ENCODE results near the gene NTRK3. TPM values are rescaled to one million over a fixed set of nuclear protein-coding genes. Genes with fewer than 3 reads are reported as not detected.

The NTRK3 gene
- total RNA-seq, 2 experiments from 2014 or later = not detected

GRCh38 chr15:88233921-88234320, 22.6 kb downstream of the NTRK3 start:
- H3K27me3 Mint-ChIP-seq = peaks cover 4% of the 10 kb centered on the region
- DNase-seq = no peak
- no peak overlapping the region for H3K4me3 Mint-ChIP-seq
- H3K9me3 Mint-ChIP-seq = no peaks in the 10 kb centered on the region
- no peaks in the 10 kb centered on the region for H3K36me3 Mint-ChIP-seq (ENCODE audit: low read depth)
- no peaks in the 10 kb centered on the region for H3K4me1 Mint-ChIP-seq
- H3K27ac Mint-ChIP-seq = no peak overlapping the region
- POLR2A ChIA-PET = no interaction called here
- CTCF ChIA-PET = no interaction called here

- Mint-ChIP-seq H3K9me3 (no peaks in the 10 kb centered on the region), H3K36me3 (ENCODE audit: low read depth) (no peaks in the 10 kb centered on the region), H3K4me3 (no peak overlapping the region), H3K27me3 (peaks cover 4% of the 10 kb centered on the region), H3K4me1 (no peaks in the 10 kb centered on the region), H3K27ac (no peak overlapping the region)
- no peak for DNase-seq
- CTCF ChIA-PET = no interaction called here
- POLR2A ChIA-PET = no interaction called here
Measured at GRCh38 chr15:88232771-88233201, 23.8 kb downstream of the NTRK3 start.

- DNase-seq = no peak
- no peaks in the 10 kb centered on the region for H3K4me1 Mint-ChIP-seq
- H3K27ac Mint-ChIP-seq = no peak overlapping the region
- no peak overlapping the region for H3K4me3 Mint-ChIP-seq
- ChIA-PET POLR2A (no interaction called here), CTCF (no interaction called here)
- H3K9me3 Mint-ChIP-seq = no peaks in the 10 kb centered on the region
- peaks cover 4% of the 10 kb centered on the region for H3K27me3 Mint-ChIP-seq
- H3K36me3 Mint-ChIP-seq (ENCODE audit: low read depth) = no peaks in the 10 kb centered on the region
Measured at GRCh38 chr15:88231909-88232644, 24.5 kb downstream of the NTRK3 start.

GRCh38 chr15:88230823-88231222, 25.7 kb downstream of the NTRK3 start:
- DNase-seq = no peak
- POLR2A ChIA-PET = no interaction called here
- Mint-ChIP-seq H3K36me3 (ENCODE audit: low read depth) (no peaks in the 10 kb centered on the region), H3K27ac (no peak overlapping the region), H3K4me3 (no peak overlapping the region), H3K4me1 (no peaks in the 10 kb centered on the region), H3K9me3 (no peaks in the 10 kb centered on the region), H3K27me3 (peaks cover 3% of the 10 kb centered on the region)
- CTCF ChIA-PET = interaction anchor here (1.3 kb wide), 1 partner anchor 13 kb away, joined by 3 read pairs; no protein-coding TSS in a partner anchor

- Mint-ChIP-seq H3K4me3 (no peak overlapping the region), H3K4me1 (no peaks in the 10 kb centered on the region), H3K27me3 (peaks cover 2% of the 10 kb centered on the region), H3K27ac (no peak overlapping the region), H3K9me3 (no peaks in the 10 kb centered on the region), H3K36me3 (ENCODE audit: low read depth) (no peaks in the 10 kb centered on the region)
- POLR2A ChIA-PET = no interaction called here
- CTCF ChIA-PET = interaction anchor here (0.6 kb wide), 1 partner anchor 11 kb away, joined by 3 read pairs; no protein-coding TSS in a partner anchor
- no peak for DNase-seq
Measured at GRCh38 chr15:88225461-88225860, 31.1 kb downstream of the NTRK3 start.

GRCh38 chr15:88223084-88223483, 33.5 kb downstream of the NTRK3 start:
- no peak for DNase-seq
- Mint-ChIP-seq H3K4me3 (no peak overlapping the region), H3K27ac (no peak overlapping the region), H3K4me1 (no peaks in the 10 kb centered on the region), H3K9me3 (no peaks in the 10 kb centered on the region), H3K36me3 (ENCODE audit: low read depth) (no peaks in the 10 kb centered on the region), H3K27me3 (no peaks in the 10 kb centered on the region)
- ChIA-PET CTCF (no interaction called here), POLR2A (no interaction called here)

- no peak for DNase-seq
- Mint-ChIP-seq H3K4me3 (no peak overlapping the region), H3K9me3 (no peaks in the 10 kb centered on the region), H3K36me3 (ENCODE audit: low read depth) (no peaks in the 10 kb centered on the region), H3K4me1 (no peaks in the 10 kb centered on the region), H3K27me3 (no peaks in the 10 kb centered on the region), H3K27ac (no peak overlapping the region)
- ChIA-PET CTCF (no interaction called here), POLR2A (no interaction called here)
Measured at GRCh38 chr15:88221836-88222235, 34.7 kb downstream of the NTRK3 start.

- no peak overlapping the region for H3K27ac Mint-ChIP-seq
- H3K4me1 Mint-ChIP-seq = no peaks in the 10 kb centered on the region
- ChIA-PET POLR2A (interaction anchor here (0.6 kb wide), 1 partner anchor 247 kb away, joined by 6 read pairs; the partner anchor contains the start of gene MRPS11), CTCF (interaction anchor here (0.5 kb wide), 1 partner anchor 935 kb away, joined by 3 read pairs; no protein-coding TSS in a partner anchor)
- no peaks in the 10 kb centered on the region for H3K27me3 Mint-ChIP-seq
- H3K9me3 Mint-ChIP-seq = no peaks in the 10 kb centered on the region
- no peak overlapping the region for H3K4me3 Mint-ChIP-seq
- no peak for DNase-seq
- H3K36me3 Mint-ChIP-seq (ENCODE audit: low read depth) = no peaks in the 10 kb centered on the region
Measured at GRCh38 chr15:88220443-88221335, 35.9 kb downstream of the NTRK3 start.

- POLR2A ChIA-PET = no interaction called here
- H3K4me1 Mint-ChIP-seq = no peaks in the 10 kb centered on the region
- no peaks in the 10 kb centered on the region for H3K36me3 Mint-ChIP-seq (ENCODE audit: low read depth)
- H3K27ac Mint-ChIP-seq = no peak overlapping the region
- DNase-seq = no peak
- no peak overlapping the region for H3K4me3 Mint-ChIP-seq
- H3K9me3 Mint-ChIP-seq = no peaks in the 10 kb centered on the region
- no peaks in the 10 kb centered on the region for H3K27me3 Mint-ChIP-seq
- CTCF ChIA-PET = interaction anchor here (0.7 kb wide), 1 partner anchor 49 kb away, joined by 3 read pairs; no protein-coding TSS in a partner anchor
Measured at GRCh38 chr15:88219623-88220022, 36.9 kb downstream of the NTRK3 start.

- Mint-ChIP-seq H3K36me3 (ENCODE audit: low read depth) (no peaks in the 10 kb centered on the region), H3K27me3 (no peaks in the 10 kb centered on the region), H3K4me3 (no peak overlapping the region), H3K9me3 (no peaks in the 10 kb centered on the region), H3K27ac (no peak overlapping the region), H3K4me1 (no peaks in the 10 kb centered on the region)
- ChIA-PET POLR2A (no interaction called here), CTCF (interaction anchor here (0.9 kb wide), 1 partner anchor 41 kb away, joined by 3 read pairs; no protein-coding TSS in a partner anchor)
- DNase-seq = no peak
Measured at GRCh38 chr15:88218557-88219221, 37.9 kb downstream of the NTRK3 start.

GRCh38 chr15:88215066-88215648, 41.4 kb downstream of the NTRK3 start:
- CTCF ChIA-PET = no interaction called here
- no peaks in the 10 kb centered on the region for H3K4me1 Mint-ChIP-seq
- no peak for DNase-seq
- H3K27ac Mint-ChIP-seq = no peak overlapping the region
- H3K27me3 Mint-ChIP-seq = peaks cover 3% of the 10 kb centered on the region
- POLR2A ChIA-PET = no interaction called here
- H3K36me3 Mint-ChIP-seq (ENCODE audit: low read depth) = no peaks in the 10 kb centered on the region
- H3K9me3 Mint-ChIP-seq = no peaks in the 10 kb centered on the region
- H3K4me3 Mint-ChIP-seq = no peak overlapping the region

GRCh38 chr15:88209111-88209510, 47.4 kb downstream of the NTRK3 start:
- no peak overlapping the region for H3K4me3 Mint-ChIP-seq
- no peak for DNase-seq
- H3K4me1 Mint-ChIP-seq = no peaks in the 10 kb centered on the region
- H3K27me3 Mint-ChIP-seq = peaks cover 15% of the 10 kb centered on the region
- CTCF ChIA-PET = no interaction called here
- H3K36me3 Mint-ChIP-seq (ENCODE audit: low read depth) = no peaks in the 10 kb centered on the region
- no peak overlapping the region for H3K27ac Mint-ChIP-seq
- POLR2A ChIA-PET = no interaction called here
- H3K9me3 Mint-ChIP-seq = no peaks in the 10 kb centered on the region

GRCh38 chr15:88208396-88208795, 48.1 kb downstream of the NTRK3 start:
- Mint-ChIP-seq H3K27me3 (peaks cover 15% of the 10 kb centered on the region), H3K36me3 (ENCODE audit: low read depth) (no peaks in the 10 kb centered on the region), H3K4me3 (no peak overlapping the region), H3K9me3 (no peaks in the 10 kb centered on the region), H3K4me1 (no peaks in the 10 kb centered on the region), H3K27ac (no peak overlapping the region)
- POLR2A ChIA-PET = no interaction called here
- CTCF ChIA-PET = no interaction called here
- DNase-seq = no peak
